Activated CD8-positive, alpha-beta memory T cell treated with anti-CD3 and anti-CD28 coated beads for 1 hour (primary cell): ENCODE data around the gene EPB41L5.
"Not testable (repeated sequence)": the region's sequence is repeated elsewhere in the genome, so short reads cannot be mapped to it uniquely, and the experiment has no call there.

ENCODE experiments used
- DNase-seq, 2 donors: peaks; one replicate each; pipeline ENCODE4 v3.0.0-alpha.2; 2020; ENCODE audit warnings: low read depth in 1 of 2; ENCODE audit errors: extremely low read depth in 1 of 2

The EPB41L5 gene

GRCh38 chr2:120029672-120030640, 17.1 kb downstream of the EPB41L5 start:
- no peak for DNase-seq

DNA sequence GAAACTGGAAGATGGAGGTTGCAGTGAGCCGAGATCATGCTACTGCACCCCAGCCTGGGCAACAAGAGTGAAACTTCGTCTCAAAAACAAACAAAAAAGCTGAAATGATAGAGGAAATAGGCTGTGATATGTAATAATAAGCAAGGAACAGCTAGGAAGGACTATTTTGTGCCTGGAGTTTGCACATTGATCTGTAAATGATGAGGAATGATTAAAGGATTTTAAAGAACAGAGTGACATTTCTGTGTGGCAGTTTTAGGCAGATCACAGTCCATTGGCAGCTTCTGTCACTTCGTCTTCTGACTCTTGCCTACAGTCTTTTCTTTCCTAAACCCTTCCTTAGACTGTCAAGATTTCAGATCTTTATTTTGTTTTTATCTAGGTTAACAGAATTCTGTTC, 19.4 kb downstream of the EPB41L5 start:
- no peak for DNase-seq

GRCh38 chr2:120034027-120034426, 21.1 kb downstream of the EPB41L5 start:
- no peak for DNase-seq

GRCh38 chr2:120034621-120035020, 21.7 kb downstream of the EPB41L5 start:
- no peak for DNase-seq

GRCh38 chr2:120036145-120036544, 23.3 kb downstream of the EPB41L5 start:
- DNase-seq = no peak

DNA sequence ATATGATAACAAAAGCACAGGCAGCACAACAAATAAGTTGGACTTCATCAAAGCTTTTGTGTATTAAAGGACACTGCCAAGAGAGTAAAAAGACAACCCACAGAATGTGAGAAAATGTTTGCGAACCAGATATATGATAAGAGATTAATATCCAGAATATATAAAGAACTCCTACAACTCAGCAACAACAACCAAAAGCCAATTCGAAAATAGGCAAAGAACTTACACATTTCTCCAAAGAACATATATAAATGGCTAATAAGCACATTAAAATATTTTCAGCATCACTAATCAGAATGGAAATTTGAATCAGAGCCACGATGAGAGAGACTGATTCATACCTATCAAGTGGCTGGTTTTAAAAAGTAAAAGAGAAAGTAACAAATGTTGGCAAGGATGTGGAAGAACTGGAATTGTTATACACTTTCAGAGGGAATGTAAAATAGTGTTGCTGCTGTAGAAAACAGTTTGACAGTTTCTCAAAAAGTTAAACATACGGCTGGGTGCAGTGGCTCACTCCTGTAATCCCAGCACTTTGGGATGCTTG, 25.2 kb downstream of the EPB41L5 start:
- DNase-seq = no peak

DNA sequence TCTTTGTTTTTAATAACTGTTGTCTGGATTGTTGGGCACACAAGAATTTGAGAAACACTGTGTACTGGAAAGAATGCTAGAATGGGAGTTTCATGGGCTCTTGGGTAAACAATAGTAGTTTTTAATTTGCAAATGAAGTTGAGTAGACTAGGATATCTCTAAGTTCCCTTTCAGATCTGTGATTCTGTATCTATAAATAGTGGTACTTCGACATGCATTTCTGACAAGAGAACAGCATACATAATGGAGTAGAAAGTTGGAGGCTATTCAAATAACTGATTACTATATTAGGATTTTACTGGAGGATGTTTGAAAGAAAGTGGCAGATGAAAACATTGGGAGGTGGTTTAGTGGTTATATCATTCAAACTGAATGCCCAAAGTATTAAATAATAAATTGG, 29.5 kb downstream of the EPB41L5 start:
- DNase-seq = no peak

DNA sequence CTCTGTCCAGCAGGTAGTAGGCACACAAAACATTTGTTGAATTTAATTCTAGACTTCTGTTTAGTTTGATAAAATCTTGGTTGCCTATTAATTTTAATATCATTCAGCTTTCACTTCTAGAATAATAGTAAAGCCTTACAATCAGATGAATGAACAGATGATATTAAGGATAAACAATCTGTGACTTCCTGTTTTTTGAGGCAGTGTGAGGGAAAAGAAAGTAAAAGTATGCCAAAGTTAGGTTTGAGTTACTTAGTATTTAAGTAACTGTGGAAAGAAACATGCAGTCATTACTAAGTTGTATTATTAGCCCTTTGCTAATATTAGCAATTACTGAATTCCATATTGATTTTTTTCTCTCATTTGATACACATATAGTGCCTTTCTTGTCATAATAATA, 31.5 kb downstream of the EPB41L5 start:
- DNase-seq = no peak

DNA sequence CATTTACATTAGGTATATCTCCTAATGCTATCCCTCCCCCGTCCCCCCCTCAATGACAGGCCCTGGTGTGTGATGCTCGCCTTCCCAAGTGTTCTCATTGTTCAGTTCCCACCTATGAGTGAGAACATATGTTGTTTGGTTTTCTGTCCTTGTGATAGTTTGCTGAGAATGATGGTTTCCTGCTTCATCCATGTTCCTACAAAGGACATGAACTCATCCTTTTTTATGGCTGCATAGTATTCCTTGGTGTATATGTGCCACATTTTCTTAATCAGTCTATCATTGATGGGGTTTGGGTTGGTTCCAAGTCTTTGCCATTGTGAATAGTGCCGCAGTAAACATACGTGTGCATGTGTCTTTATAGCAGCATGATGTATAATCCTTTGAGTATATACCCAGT, 32.9 kb downstream of the EPB41L5 start:
- not testable (repeated sequence) for DNase-seq

- DNase-seq = not testable (repeated sequence)
Measured at GRCh38 chr2:120046252-120046651, 33.4 kb downstream of the EPB41L5 start.

GRCh38 chr2:120052597-120052996, 39.7 kb downstream of the EPB41L5 start:
- DNase-seq = no peak

GRCh38 chr2:120053891-120054290, 41.0 kb downstream of the EPB41L5 start:
- DNase-seq = no peak

DNA sequence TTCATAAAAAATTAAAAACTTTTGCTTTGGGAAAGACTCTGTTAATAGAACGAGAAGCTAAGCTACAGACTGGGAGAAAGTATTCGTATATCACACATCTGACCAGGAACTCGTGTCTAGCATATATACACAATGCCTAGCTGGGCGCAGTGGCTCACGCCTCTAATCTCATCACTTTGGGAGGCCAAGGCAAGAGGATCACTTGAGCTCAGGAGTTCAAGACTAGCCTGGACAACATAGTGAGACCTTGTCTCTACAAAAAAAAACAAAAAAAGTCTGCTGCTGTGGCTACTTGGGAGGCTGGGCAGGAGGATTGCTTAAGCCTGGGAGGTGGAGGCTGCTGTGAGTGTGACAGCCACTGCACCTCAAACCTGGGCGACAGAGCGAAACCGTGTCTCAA, 46.6 kb downstream of the EPB41L5 start:
- no peak for DNase-seq

GRCh38 chr2:120060088-120060623, 47.3 kb downstream of the EPB41L5 start:
- no peak for DNase-seq

- no peak for DNase-seq
Measured at GRCh38 chr2:120064664-120065063, 51.8 kb downstream of the EPB41L5 start.

GRCh38 chr2:120066800-120067547, 54.1 kb downstream of the EPB41L5 start:
- DNase-seq = no peak

DNA sequence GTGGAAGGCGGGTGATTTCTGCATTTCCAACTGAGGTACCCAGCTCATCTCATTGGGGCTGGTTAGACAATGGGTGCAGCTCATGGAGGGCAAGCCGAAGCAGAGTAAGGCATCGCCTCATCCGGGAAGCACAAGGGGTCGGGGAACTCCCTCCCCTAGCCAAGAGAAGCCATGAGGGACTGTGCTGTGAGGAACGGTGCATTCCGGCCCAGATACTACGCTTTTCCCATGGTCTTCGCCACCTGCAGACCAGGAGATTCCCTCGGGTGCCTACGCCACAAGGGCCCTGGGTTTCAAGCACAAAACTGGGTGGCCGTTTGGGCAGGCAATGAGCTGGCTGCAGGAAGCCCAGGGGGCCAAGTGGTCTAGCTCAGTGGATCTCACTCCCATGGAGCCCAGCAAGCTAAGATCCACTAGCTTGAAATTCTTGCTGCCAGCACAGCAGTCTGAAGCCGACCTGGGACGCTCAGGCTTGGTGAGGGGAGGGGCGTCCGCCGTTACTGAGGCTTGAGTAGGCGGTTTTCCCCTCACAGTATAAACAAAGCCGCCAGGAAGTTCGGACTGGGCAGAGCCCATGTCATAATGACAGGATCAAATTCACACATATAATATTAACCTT, 55.3 kb downstream of the EPB41L5 start:
- DNase-seq = not testable (repeated sequence)

DNA sequence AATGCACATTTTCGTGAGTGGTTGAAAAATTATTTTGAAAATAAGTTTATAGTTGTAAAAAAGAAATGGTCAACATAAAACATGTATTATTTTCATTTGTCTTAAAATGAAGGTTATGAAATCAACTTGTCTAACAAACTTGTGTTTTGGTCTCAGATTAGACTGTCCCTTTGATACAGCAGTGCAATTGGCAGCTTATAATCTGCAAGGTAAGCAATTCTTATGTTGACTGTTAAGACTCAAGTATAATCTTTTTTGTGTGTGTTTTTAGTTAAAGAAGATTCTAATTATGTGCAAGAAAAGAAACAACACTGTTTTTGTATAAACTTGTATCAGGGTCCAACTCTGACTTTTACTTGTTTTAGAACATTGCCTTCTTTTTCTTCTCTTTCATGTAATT, 62.7 kb downstream of the EPB41L5 start:
- DNase-seq = no peak

DNA sequence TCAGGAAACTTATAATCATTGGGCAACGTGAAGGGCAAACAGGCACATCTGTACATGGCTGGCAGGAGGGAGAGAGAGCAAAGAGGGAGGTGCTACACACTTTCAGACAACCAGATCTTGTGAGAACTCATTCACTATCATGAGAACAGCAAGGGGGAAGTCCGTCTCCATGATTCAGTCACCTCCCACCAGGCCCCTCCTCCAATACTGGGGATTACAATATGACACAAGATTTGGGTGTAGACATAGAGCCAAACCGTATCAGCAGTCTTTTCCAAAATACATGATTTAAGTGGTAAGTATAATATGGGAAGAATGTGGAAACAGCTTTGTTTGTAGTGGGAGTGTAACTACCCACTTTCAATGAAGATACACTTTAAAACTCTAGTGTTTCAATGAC, 65.0 kb downstream of the EPB41L5 start:
- no peak for DNase-seq

DNA sequence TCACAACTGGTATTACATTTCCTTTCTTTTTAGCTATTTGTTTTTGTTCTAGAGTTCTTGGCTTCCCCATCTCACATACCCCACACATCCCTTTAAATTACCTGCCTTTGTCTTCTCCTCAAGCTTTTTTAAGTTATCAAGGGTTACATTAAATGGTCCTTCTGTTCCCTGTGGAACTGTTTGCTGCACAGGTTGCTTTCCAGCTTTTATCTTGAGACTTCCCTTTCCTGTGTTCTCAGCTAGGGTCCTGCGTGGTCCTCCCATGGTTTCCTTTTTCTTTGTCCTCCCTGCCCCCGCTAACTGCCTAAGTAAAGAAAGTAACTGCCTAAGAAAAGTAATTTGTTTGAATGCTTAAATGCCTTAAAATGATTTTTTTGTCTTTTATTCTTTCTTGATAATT, 66.8 kb downstream of the EPB41L5 start:
- DNase-seq = no peak

GRCh38 chr2:120091436-120091835, 78.6 kb downstream of the EPB41L5 start:
- no peak for DNase-seq
